DMS53 (cell line): ENCODE results near the gene FAM222B.
"Not testable (repeated sequence)": the region's sequence is repeated elsewhere in the genome, so short reads cannot be mapped to it uniquely, and the experiment has no call there.

Source experiments
- DNase-seq: peaks from one replicate; lab custom pipeline; 2025; lab: John Stamatoyannopoulos, UW

FAM222B gene

GRCh38 chr17:28841901-28842281, 699 bp downstream of the FAM222B start:
- DNase-seq = peak; percentile 51

- no peak for DNase-seq
These were observed 3.4 kb downstream of the FAM222B start for GRCh38 chr17:28839221-28839620.

- DNase-seq = not testable (repeated sequence)
These were observed 6.0 kb downstream of the FAM222B start for GRCh38 chr17:28836541-28836940.

GRCh38 chr17:28834420-28834819, 8.2 kb downstream of the FAM222B start:
- DNase-seq = no peak

GRCh38 chr17:28828294-28829040, 14.1 kb downstream of the FAM222B start:
- DNase-seq = no peak

GRCh38 chr17:28827672-28828071, 14.9 kb downstream of the FAM222B start:
- no peak for DNase-seq

GRCh38 chr17:28819582-28819981, 23.0 kb downstream of the FAM222B start:
- no peak for DNase-seq

- DNase-seq = no peak
These were observed 23.8 kb downstream of the FAM222B start for GRCh38 chr17:28818819-28819221.

GRCh38 chr17:28816540-28816939, 26.1 kb downstream of the FAM222B start:
- no peak for DNase-seq

GRCh38 chr17:28812748-28813377, 29.7 kb downstream of the FAM222B start:
- DNase-seq = peak; percentile 86

- peak; percentile 97 for DNase-seq
These were observed 30.4 kb downstream of the FAM222B start for GRCh38 chr17:28812091-28812747.

GRCh38 chr17:28811651-28812090, 30.9 kb downstream of the FAM222B start:
- DNase-seq = peak; percentile 40

GRCh38 chr17:28810437-28810836, 32.2 kb downstream of the FAM222B start:
- no peak for DNase-seq

GRCh38 chr17:28807925-28808634, 34.5 kb downstream of the FAM222B start:
- peak; percentile 26 for DNase-seq

- no peak for DNase-seq
These were observed 46.5 kb downstream of the FAM222B start for GRCh38 chr17:28796062-28796461.

GRCh38 chr17:28794846-28795441, 47.6 kb downstream of the FAM222B start:
- not testable (repeated sequence) for DNase-seq

- peak; percentile 6 for DNase-seq
These were observed 49.5 kb downstream of the FAM222B start for GRCh38 chr17:28792877-28793661.

- no peak for DNase-seq
These were observed 54.5 kb downstream of the FAM222B start for GRCh38 chr17:28788100-28788499.

- DNase-seq = no peak
These were observed 59.4 kb downstream of the FAM222B start for GRCh38 chr17:28783161-28783560.

GRCh38 chr17:28779601-28780000, 63.0 kb downstream of the FAM222B start:
- DNase-seq = not testable (repeated sequence)

- no peak for DNase-seq
These were observed 65.4 kb downstream of the FAM222B start for GRCh38 chr17:28777178-28777577.
